ENCODE results near the gene GPC6.

GPC6 gene

GRCh38 chr13:94050039-94050438, 823.4 kb downstream of the GPC6 start:
- Histone ChIP-seq H3K36me3 (ENCODE audit: low read length) (no peaks in the 10 kb centered on the region), H3K9me3 (ENCODE audit: insufficient read depth, low read length) (no peaks in the 10 kb centered on the region), H3K9ac (ENCODE audit: low read length) (no peak overlapping the region), H3K4me3 (ENCODE audit: insufficient read depth, low read length, poor library complexity, severe bottlenecking) (no peak overlapping the region), H2AFZ (ENCODE audit: low read depth, low read length, severe bottlenecking) (no peak overlapping the region), H3F3A (ENCODE audit: insufficient read depth) (no peaks in the 10 kb centered on the region), H3K79me2 (ENCODE audit: insufficient read depth, low read length) (no peaks in the 10 kb centered on the region), H3K27ac (ENCODE audit: low read depth, low read length) (no peak overlapping the region), H3K4me2 (ENCODE audit: low read depth, low read length, poor library complexity, severe bottlenecking) (no peak overlapping the region), H3K27me3 (ENCODE audit: low read length) (no peaks in the 10 kb centered on the region), H4K20me1 (ENCODE audit: low read depth, low read length) (no peaks in the 10 kb centered on the region), H3K9me2 (replicated peaks; ENCODE audit: insufficient read depth, low read length) (no peaks in the 10 kb centered on the region)
- no peak for TF ChIP-seq CTCF (IDR thresholded peaks at IDR 0.05; ENCODE audit: insufficient read depth, low read length, poor library complexity, severe bottlenecking)
- TF ChIP-seq EZH2phosphoT487 (conservative IDR thresholded peaks at IDR 0.05; ENCODE audit: low read length) = no peak

GRCh38 chr13:94050686-94051085, 824.1 kb downstream of the GPC6 start:
- Histone ChIP-seq H3K9me3 (ENCODE audit: insufficient read depth, low read length) (no peaks in the 10 kb centered on the region), H2AFZ (ENCODE audit: low read depth, low read length, severe bottlenecking) (no peak overlapping the region), H3K9me2 (replicated peaks; ENCODE audit: insufficient read depth, low read length) (no peaks in the 10 kb centered on the region), H3K27ac (ENCODE audit: low read depth, low read length) (no peak overlapping the region), H3K36me3 (ENCODE audit: low read length) (no peaks in the 10 kb centered on the region), H3K79me2 (ENCODE audit: insufficient read depth, low read length) (no peaks in the 10 kb centered on the region), H3K4me2 (ENCODE audit: low read depth, low read length, poor library complexity, severe bottlenecking) (no peak overlapping the region), H3K4me3 (ENCODE audit: insufficient read depth, low read length, poor library complexity, severe bottlenecking) (no peak overlapping the region), H3K27me3 (ENCODE audit: low read length) (no peaks in the 10 kb centered on the region), H4K20me1 (ENCODE audit: low read depth, low read length) (no peaks in the 10 kb centered on the region), H3K9ac (ENCODE audit: low read length) (no peak overlapping the region), H3F3A (ENCODE audit: insufficient read depth) (no peaks in the 10 kb centered on the region)
- TF ChIP-seq EZH2phosphoT487 (conservative IDR thresholded peaks at IDR 0.05; ENCODE audit: low read length) (no peak), CTCF (IDR thresholded peaks at IDR 0.05; ENCODE audit: insufficient read depth, low read length, poor library complexity, severe bottlenecking) (no peak)

GRCh38 chr13:94053986-94054593, 827.5 kb downstream of the GPC6 start:
- TF ChIP-seq EZH2phosphoT487 (conservative IDR thresholded peaks at IDR 0.05; ENCODE audit: low read length) = no peak
- no peak for TF ChIP-seq CTCF (IDR thresholded peaks at IDR 0.05; ENCODE audit: insufficient read depth, low read length, poor library complexity, severe bottlenecking)
- H2AFZ ChIP-seq (ENCODE audit: low read depth, low read length, severe bottlenecking) = no peak overlapping the region
- no peaks in the 10 kb centered on the region for H3K9me3 ChIP-seq (ENCODE audit: insufficient read depth, low read length)
- H3K9me2 ChIP-seq (replicated peaks; ENCODE audit: insufficient read depth, low read length) = no peaks in the 10 kb centered on the region
- H3K27me3 ChIP-seq (ENCODE audit: low read length) = no peaks in the 10 kb centered on the region
- H3K36me3 ChIP-seq (ENCODE audit: low read length) = no peaks in the 10 kb centered on the region
- H3K4me2 ChIP-seq (ENCODE audit: low read depth, low read length, poor library complexity, severe bottlenecking) = no peak overlapping the region
- no peaks in the 10 kb centered on the region for H3K79me2 ChIP-seq (ENCODE audit: insufficient read depth, low read length)
- H3K9ac ChIP-seq (ENCODE audit: low read length) = no peak overlapping the region
- H3K4me3 ChIP-seq (ENCODE audit: insufficient read depth, low read length, poor library complexity, severe bottlenecking) = no peak overlapping the region
- no peaks in the 10 kb centered on the region for H3F3A ChIP-seq (ENCODE audit: insufficient read depth)
- no peak overlapping the region for H3K27ac ChIP-seq (ENCODE audit: low read depth, low read length)
- H4K20me1 ChIP-seq (ENCODE audit: low read depth, low read length) = no peaks in the 10 kb centered on the region
